H1 (cell line): ENCODE data around the gene PLAU. TPM values are rescaled to one million over a fixed set of nuclear protein-coding genes. Genes with fewer than 3 reads are reported as not detected.

Source experiments
- CTCF ChIA-PET: fragments of 300-600 bp; sonication (Branson Sonifier 250); formaldehyde crosslinking; loops from one replicate; lab custom pipeline; 2021; ENCODE audit not compliant: partially characterized antibody; lab: Charles Lee
- POLR2A ChIA-PET: fragments of 300-600 bp; sonication (Branson Sonifier 250); formaldehyde crosslinking; loops from one replicate; lab custom pipeline; 2021; ENCODE audit warnings: inconsistent platforms; ENCODE audit not compliant: partially characterized antibody; lab: Charles Lee
- DNase-seq, 2 experiments: peaks; one replicate each; pipeline versions ENCODE4 v3.0.0 to v3.0.0-alpha.2; 2010 to 2022; ENCODE audit warnings: low spot score in 2 of 2, low read depth in 1 of 2, mixed read lengths in 1 of 2
- FAIRE-seq: peaks from 2 replicates; lab custom pipeline; 2011; peaks lifted over from hg19 to GRCh38; lab: Jason Lieb, UNC
- H2AFZ ChIP-seq: 2 replicates; pipeline ENCODE4 v1.8.1; 2012; ENCODE audit warnings: low read length, inconsistent platforms
- H2AK5ac ChIP-seq: 2 replicates; pipeline ENCODE4 v1.6.1; 2013; ENCODE audit warnings: low read depth, low read length
- H2BK120ac ChIP-seq: replicated peaks from 2 replicates; pipeline ENCODE3; 2013; ENCODE audit warnings: low read depth, low read length, inconsistent platforms
- H2BK12ac ChIP-seq: 2 replicates; pipeline ENCODE4 v1.6.1; 2013; ENCODE audit warnings: low read depth, low read length
- H2BK15ac ChIP-seq: 2 replicates; pipeline ENCODE4 v1.6.1; 2013; ENCODE audit warnings: low read length
- H2BK20ac ChIP-seq: 2 replicates; pipeline ENCODE4 v1.6.1; 2013; ENCODE audit warnings: low read length
- H2BK5ac ChIP-seq: 2 replicates; pipeline ENCODE4 v1.6.1; 2013; ENCODE audit warnings: low read depth, low read length
- H3K14ac ChIP-seq: 2 replicates; pipeline ENCODE4 v1.6.1; 2013; ENCODE audit warnings: inconsistent platforms; ENCODE audit not compliant: insufficient read length
- H3K18ac ChIP-seq: 2 replicates; pipeline ENCODE4 v1.6.1; 2013; ENCODE audit warnings: low read length; ENCODE audit errors: extremely low read depth
- H3K23ac ChIP-seq: 2 replicates; pipeline ENCODE4 v1.6.1; 2013; ENCODE audit warnings: inconsistent platforms; ENCODE audit not compliant: insufficient read length
- H3K23me2 ChIP-seq: 2 replicates; pipeline ENCODE4 v1.6.1; 2013; ENCODE audit warnings: low read depth, low read length
- H3K27ac ChIP-seq: 2 replicates; pipeline ENCODE4 v1.6.1; 2011; ENCODE audit warnings: low read depth, low read length, inconsistent platforms
- H3K27me3 ChIP-seq, 4 experiments: replicated peaks in 1 of 4; 1 replicate in 1 of 4; 2 replicates in 3 of 4; pipeline versions ENCODE4 v1.6.1 to v1.8.1; 2011 to 2013; ENCODE audit warnings: low read length in 3 of 4, mild to moderate bottlenecking in 3 of 4, inconsistent platforms in 2 of 4, mixed read lengths in 2 of 4, moderate library complexity in 1 of 4; ENCODE audit not compliant: control insufficient read depth in 3 of 4, insufficient read depth in 3 of 4; ENCODE audit errors: extremely low read depth in 1 of 4
- H3K36me3 ChIP-seq, 4 experiments: 2 replicates each; pipeline versions ENCODE4 v1.6.1 to v1.8.1; 2011 to 2013; ENCODE audit warnings: mild to moderate bottlenecking in 4 of 4, low read length in 3 of 4, moderate library complexity in 2 of 4, control low read depth in 1 of 4, inconsistent platforms in 1 of 4; ENCODE audit not compliant: insufficient read depth in 4 of 4, control insufficient read depth in 2 of 4
- H3K4ac ChIP-seq: replicated peaks from 2 replicates; pipeline ENCODE3; 2013; ENCODE audit warnings: low read length, low read depth, mixed read lengths, inconsistent platforms; ENCODE audit not compliant: insufficient read length
- H3K4me1 ChIP-seq, 4 experiments: replicated peaks in 1 of 4; 1 replicate in 1 of 4; 2 replicates in 3 of 4; pipeline versions ENCODE4 v1.6.1 to v1.8.1; 2011 to 2013; ENCODE audit warnings: low read length in 3 of 4, inconsistent platforms in 2 of 4, mixed read lengths in 1 of 4; ENCODE audit not compliant: insufficient read depth in 4 of 4, control insufficient read depth in 3 of 4
- H3K4me2 ChIP-seq, 2 experiments: 2 replicates each; pipeline versions ENCODE4 v1.6.1 to v1.8.1; 2011 to 2013; ENCODE audit warnings: low read depth in 2 of 2, low read length in 2 of 2, control low read depth in 1 of 2, inconsistent platforms in 1 of 2, mild to moderate bottlenecking in 1 of 2; ENCODE audit not compliant: insufficient read depth in 1 of 2
- H3K4me3 ChIP-seq, 4 experiments: fragments of 200-600, 300-600 bp in 1 of 4; sonication (generic), shearing (Covaris generic), sonication (Bioruptor Twin) in 1 of 4; 2 replicates each; pipeline versions ENCODE4 v1.5.1 to v1.8.1; 2011 to 2016; ENCODE audit warnings: low read length in 4 of 4, low read depth in 3 of 4, control low read depth in 2 of 4, inconsistent platforms in 2 of 4, mild to moderate bottlenecking in 2 of 4, mixed read lengths in 1 of 4, moderate library complexity in 1 of 4; ENCODE audit not compliant: insufficient read depth in 2 of 4; ENCODE audit errors: extremely low read depth in 1 of 4
- H3K56ac ChIP-seq: replicated peaks from 2 replicates; pipeline ENCODE3; 2013; ENCODE audit warnings: low read depth, mild to moderate bottlenecking, mixed read lengths, low read length, inconsistent platforms; ENCODE audit not compliant: insufficient read length
- H3K79me1 ChIP-seq: 2 replicates; pipeline ENCODE4 v1.6.1; 2013; ENCODE audit warnings: low read depth, low read length, control low read depth
- H3K79me2 ChIP-seq, 2 experiments: 2 replicates each; pipeline versions ENCODE4 v1.6.1 to v1.8.1; 2012 to 2013; ENCODE audit warnings: low read length in 2 of 2, mild to moderate bottlenecking in 2 of 2, inconsistent platforms in 1 of 2; ENCODE audit not compliant: insufficient read depth in 2 of 2, control insufficient read depth in 1 of 2
- H3K9ac ChIP-seq, 4 experiments: replicated peaks in 1 of 4; 1 replicate in 1 of 4; 2 replicates in 3 of 4; pipeline versions ENCODE4 v1.6.1 to v1.8.1; 2011 to 2013; ENCODE audit warnings: low read depth in 3 of 4, low read length in 3 of 4, control low read depth in 2 of 4, mild to moderate bottlenecking in 2 of 4, moderate library complexity in 2 of 4, inconsistent platforms in 1 of 4; ENCODE audit errors: extremely low read depth in 1 of 4
- H3K9me3 ChIP-seq, 2 experiments: 2 replicates each; pipeline versions ENCODE4 v1.6.1 to v1.8.1; 2012 to 2013; ENCODE audit warnings: mild to moderate bottlenecking in 2 of 2, moderate library complexity in 2 of 2, control low read depth in 1 of 2, inconsistent platforms in 1 of 2, low read depth in 1 of 2, low read length in 1 of 2, mixed read lengths in 1 of 2; ENCODE audit not compliant: insufficient read depth in 2 of 2
- H4K20me1 ChIP-seq, 2 experiments: replicated peaks in 1 of 2; 2 replicates each; pipeline versions ENCODE3 to v1.8.1; 2011 to 2013; ENCODE audit warnings: inconsistent platforms in 2 of 2, low read length in 2 of 2, mild to moderate bottlenecking in 1 of 2; ENCODE audit not compliant: insufficient read depth in 2 of 2, control insufficient read depth in 1 of 2
- H4K5ac ChIP-seq: 2 replicates; pipeline ENCODE4 v1.6.1; 2013; ENCODE audit warnings: low read length, low read depth, mixed read lengths, inconsistent platforms; ENCODE audit not compliant: insufficient read length
- H4K8ac ChIP-seq: 2 replicates; pipeline ENCODE4 v1.8.0; 2013; ENCODE audit warnings: mild to moderate bottlenecking, moderate library complexity, low read length, inconsistent platforms; ENCODE audit not compliant: insufficient read depth; ENCODE audit errors: extremely low read depth
- H4K91ac ChIP-seq: replicated peaks from 2 replicates; pipeline ENCODE3; 2013; ENCODE audit warnings: low read length, mixed read lengths, inconsistent platforms; ENCODE audit not compliant: insufficient read length
- BACH1 ChIP-seq: IDR thresholded peaks from 2 replicates; pipeline ENCODE4 v1.6.1; 2012; ENCODE audit warnings: low read length, improper control_type of control experiment
- CHD1 ChIP-seq: IDR thresholded peaks from 2 replicates; pipeline ENCODE4 v1.6.1; 2012; ENCODE audit warnings: low read depth, low read length, improper control_type of control experiment
- NRF1 ChIP-seq: IDR thresholded peaks from 2 replicates; pipeline ENCODE4 v1.6.1; 2011; ENCODE audit warnings: mild to moderate bottlenecking, low read depth, low read length, improper control_type of control experiment
- RAD21 ChIP-seq, 2 experiments: IDR thresholded peaks in 1 of 2; conservative IDR thresholded peaks in 1 of 2; 2 replicates each; pipeline ENCODE4 v1.6.1; 2011; ENCODE audit warnings: low read depth in 2 of 2, low read length in 2 of 2, improper control_type of control experiment in 1 of 2, inconsistent platforms in 1 of 2, mild to moderate bottlenecking in 1 of 2, moderate library complexity in 1 of 2
- RNF2 ChIP-seq: fragments of 200-900, 300-1000 bp; sonication (generic); IDR thresholded peaks from 2 replicates; pipeline ENCODE4 v1.7.1; 2016; ENCODE audit warnings: borderline replicate concordance, low read depth, mild to moderate bottlenecking, antibody characterized with exemption, low read length; ENCODE audit not compliant: poor library complexity, severe bottlenecking; ENCODE audit errors: missing control alignments
- SP4 ChIP-seq: IDR thresholded peaks from 2 replicates; pipeline ENCODE4 v1.6.1; 2012; ENCODE audit warnings: low read length, inconsistent platforms
- SRF ChIP-seq: IDR thresholded peaks from 2 replicates; pipeline ENCODE4 v1.6.1; 2011; ENCODE audit warnings: mild to moderate bottlenecking, low read depth, low read length, moderate library complexity
- TEAD4 ChIP-seq: IDR thresholded peaks from 2 replicates; pipeline ENCODE4 v1.6.1; 2012; ENCODE audit warnings: low read depth, low read length, inconsistent platforms, mixed read lengths
- WGBS, 2 experiments: shearing (Covaris generic) in 1 of 2; methylation state at CpG; one replicate each; pipeline versions ENCODE4 v1.1.6 to v1.1.7; 2013 to 2015; ENCODE audit warnings: low lambda C conversion rate in 2 of 2, mixed read lengths in 2 of 2, inconsistent platforms in 1 of 2, low coverage in 1 of 2, missing lambda C conversion rate in 1 of 2; ENCODE audit not compliant: insufficient replicate concordance in 2 of 2, insufficient coverage in 1 of 2, insufficient read length in 1 of 2; ENCODE audit errors: extremely low coverage in 1 of 2, missing lambda C conversion rate in 1 of 2; 5-methylcytosine and 5-hydroxymethylcytosine counted together
- polyA plus RNA-seq, 7 experiments: library from polyadenylated mRNA; depleted of rRNA in 3 of 7; stranded (reverse) in 5 of 7; unstranded in 2 of 7; fragments of >200 nt in 5 of 7; fragments of 200-250 nt in 2 of 7; gene quantifications; 1 replicate in 5 of 7; 2 replicates in 1 of 7; 4 replicates in 1 of 7; pipeline versions ENCODE4 v1.2.1 to v1.2.3, GENCODE V29; 2011 to 2013; ENCODE audit warnings: missing spikeins in 2 of 7, mixed read lengths in 2 of 7
- total RNA-seq: library from RNA; stranded (reverse); fragmentation: NEBNext Ultra II Directional; extraction: Animal tissue kit (Norgen Biotek cat#: 25700); gene quantifications from 2 replicates; pipeline ENCODE4 v1.2.1, GENCODE V29; 2021

PLAU gene
- total and polyA plus RNA-seq, 2 of the 8 experiments (the other 6 are each of a cell fraction or from before 2014, with no cell fraction given), result 16.2 to 26.1 TPM

GRCh38 chr10:73878365-73878764 is 32.6 kb upstream of the PLAU start:
- H4K20me1 ChIP-seq, result peaks cover 0 to 1% of the 10 kb centered on the region in 2 experiments
- H3K23ac ChIP-seq, result no peak overlapping the region
- no peak overlapping the region for H2BK20ac ChIP-seq
- no peaks in the 10 kb centered on the region for H3K36me3 ChIP-seq
- POLR2A ChIA-PET, result interaction anchor here (0.7 to 2.4 kb wide), 5 partner anchors 11 to 106 kb away, joined by 4 to 10 read pairs (median 6); a partner anchor contains a TSS
- no peak overlapping the region for H4K5ac ChIP-seq
- H3K79me1 ChIP-seq, result peaks cover under 1% of the 10 kb centered on the region; the same call in 1 of the 2 replicates
- H3K23me2 ChIP-seq, result peaks cover 6% of the 10 kb centered on the region; the same call in 1 of the 2 replicates
- no peak overlapping the region for H2BK12ac ChIP-seq
- H2AFZ ChIP-seq, result no peak overlapping the region
- H3K56ac ChIP-seq, result no peak overlapping the region
- no peak overlapping the region for H2BK15ac ChIP-seq
- H3K4ac ChIP-seq, result no peak overlapping the region
- no peak overlapping the region for H2BK5ac ChIP-seq
- H3K79me2 ChIP-seq, result peaks cover 0 to 1% of the 10 kb centered on the region in 2 experiments; a peak in 1 of 4 replicates
- no peak overlapping the region for H2BK120ac ChIP-seq
- no peak for DNase-seq
- peaks cover 0 to 3% (median 0%) of the 10 kb centered on the region in 4 experiments; a peak in 1 of 7 replicates for H3K27me3 ChIP-seq
- no peak overlapping the region for H4K91ac ChIP-seq
- no peak overlapping the region for H3K27ac ChIP-seq
- H3K18ac ChIP-seq, result no peak overlapping the region
- no peak overlapping the region for H4K8ac ChIP-seq
- H3K4me1 ChIP-seq, result peaks cover 0 to 9% (median 4%) of the 10 kb centered on the region in 4 experiments; a peak in 5 of 7 replicates
- CTCF ChIA-PET, result interaction anchor here (0.5 to 27.0 kb wide), 20 partner anchors 11 to 269 kb away, joined by 3 to 681 read pairs (median 10); no protein-coding TSS in a partner anchor
- no peak overlapping the region for H3K4me3 ChIP-seq
- no peak for FAIRE-seq
- 85% methylated on average over 1 of the region's 1 CpG; no CpG with 5 or more reads in 1 of the 2 experiments for WGBS, 2 experiments
- no peak overlapping the region for H3K9ac ChIP-seq
- H3K14ac ChIP-seq, result no peak overlapping the region
- H2AK5ac ChIP-seq, result no peak overlapping the region
- H3K4me2 ChIP-seq, result no peak overlapping the region
- no peaks in the 10 kb centered on the region for H3K9me3 ChIP-seq
- TF ChIP-seq TEAD4 (no peak), RNF2 (no peak), BACH1 (no peak), SRF (no peak), SP4 (no peak), RAD21 (IDR thresholded peaks at IDR 0.05 in 1 of 2, conservative IDR thresholded peaks at IDR 0.05 in 1 of 2; ENCODE audit: low read depth in 2 of 2, low read length in 2 of 2) (no peak), NRF1 (no peak), CHD1 (no peak)
